MCF 10A (cell line): ENCODE data around the gene MDP1. TPM values are rescaled to one million over a fixed set of nuclear protein-coding genes. Genes with fewer than 3 reads are reported as not detected.

Experiments used
- BruUV-seq: library from RNA; stranded (reverse); fragments of 400-500 nt; replicated peaks from 2 replicates; lab custom pipeline; 2021; lab: Mats Ljungman, UMichigan
- CTCF ChIA-PET: fragments of 300-600 bp; sonication (Branson Sonifier 250); formaldehyde crosslinking; extraction: SDS; loops from one replicate; lab custom pipeline; 2021; ENCODE audit warnings: antibody characterized with exemption, inconsistent platforms; lab: Yijun Ruan, JAX
- POLR2A ChIA-PET: fragments of 300-600, 350-650 bp; sonication (Branson Sonifier 250); formaldehyde crosslinking; extraction: SDS; loops from one replicate; lab custom pipeline; 2020; ENCODE audit warnings: antibody characterized with exemption, inconsistent platforms; lab: Yijun Ruan, JAX
- DNase-seq: peaks from one replicate; pipeline ENCODE4 v3.0.0-alpha.2; 2018; ENCODE audit not compliant: unreplicated experiment
- H3K27ac Mint-ChIP-seq: one replicate; pipeline ENCODE4 v1.8.0; 2022; ENCODE audit warnings: mild to moderate bottlenecking, low read depth, mixed read lengths; ENCODE audit not compliant: unreplicated experiment
- H3K27me3 Mint-ChIP-seq: one replicate; pipeline ENCODE4 v1.8.0; 2022; ENCODE audit warnings: mixed read lengths; ENCODE audit not compliant: insufficient read depth, unreplicated experiment
- H3K36me3 Mint-ChIP-seq: one replicate; pipeline ENCODE4 v1.8.0; 2022; ENCODE audit warnings: mild to moderate bottlenecking, moderate library complexity, mixed read lengths; ENCODE audit not compliant: insufficient read depth, unreplicated experiment
- H3K4me1 Mint-ChIP-seq: one replicate; pipeline ENCODE4 v1.8.0; 2022; ENCODE audit warnings: mixed read lengths; ENCODE audit not compliant: insufficient read depth, unreplicated experiment
- H3K4me3 Mint-ChIP-seq: one replicate; pipeline ENCODE4 v1.8.0; 2022; ENCODE audit warnings: mild to moderate bottlenecking, moderate library complexity, mixed read lengths; ENCODE audit not compliant: unreplicated experiment
- H3K9me3 Mint-ChIP-seq: one replicate; pipeline ENCODE4 v1.8.0; 2022; ENCODE audit warnings: mixed read lengths; ENCODE audit not compliant: unreplicated experiment
- CTCF ChIP-seq: fragments of 200-600 bp; IDR thresholded peaks from one replicate; pipeline ENCODE4 v1.8.0; 2022; ENCODE audit warnings: antibody characterized with exemption, mild to moderate bottlenecking; ENCODE audit not compliant: unreplicated experiment
- intact Hi-C: fragments of 100-400 bp; cut with micrococcal nuclease; formaldehyde crosslinking; loops from 2 replicates; pipeline ENCODE4 v1.14.1; 2022
- total RNA-seq: library from RNA; stranded (reverse); gene quantifications from 2 replicates; pipeline ENCODE4 v1.2.3, GENCODE V29; 2022

MDP1 gene
- total RNA-seq, 1 experiment from 2014 or later = 20.2 TPM

DNA sequence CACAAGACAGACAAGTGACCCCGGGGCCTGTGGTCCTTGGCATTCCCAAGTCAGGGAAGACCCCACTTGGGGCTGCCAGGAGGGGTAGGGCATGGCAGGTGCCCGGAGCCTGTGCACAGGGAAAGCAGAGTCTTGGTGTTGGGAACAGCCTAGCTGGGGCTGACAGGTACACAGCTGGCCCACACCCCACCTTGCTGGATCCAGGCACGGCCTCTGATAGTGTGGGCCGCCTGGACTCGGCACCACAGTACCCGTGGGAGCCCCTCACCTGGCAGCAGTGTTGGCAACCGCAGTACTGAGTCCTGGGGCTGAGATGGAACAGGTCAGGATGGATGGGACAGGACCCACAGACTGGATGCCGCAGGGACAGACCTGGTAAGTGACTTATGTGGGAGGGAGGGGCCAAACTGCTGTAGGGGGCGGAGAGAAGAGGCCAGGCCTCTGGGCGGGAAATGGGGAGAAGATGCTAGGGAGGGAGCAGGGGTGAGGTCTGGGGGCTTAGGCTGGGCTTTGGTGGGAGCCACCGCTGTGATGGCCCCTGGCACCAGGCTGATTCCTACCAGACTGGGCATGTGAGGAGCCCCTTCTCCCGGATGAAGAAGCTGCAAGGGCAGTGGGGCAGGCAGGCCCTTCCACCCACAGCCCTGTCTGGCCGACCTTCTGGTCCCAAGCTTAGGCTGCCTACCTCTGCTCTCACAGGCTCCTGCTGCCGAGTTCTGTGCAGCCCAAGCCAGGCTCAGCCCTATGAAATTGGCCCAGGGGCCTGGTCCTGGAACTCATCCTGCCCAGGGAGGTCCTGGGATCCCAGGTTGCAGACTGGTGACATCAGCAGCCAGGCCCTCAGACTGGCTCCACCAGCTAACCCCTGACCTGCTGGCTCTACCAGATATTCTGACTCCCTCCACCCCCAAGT is 47.2 kb upstream of the MDP1 start, which contains the start of gene TGM1:
TSS of gene TGM1 (minus strand) at position 357 of the 913 bp plus-strand sequence. CDS start 825 bp downstream, outside the sequence.
- intact Hi-C loops = no loop called here
- no peak for DNase-seq
- CTCF ChIA-PET = interaction anchor here (0.6 to 32.3 kb wide), 8 partner anchors 7 to 174 kb away, joined by 3 to 457 read pairs (median 4); partner anchors contain the start of genes DHRS1, LTB4R2, NOP9 and TINF2
- POLR2A ChIA-PET = interaction anchor here (0.7 to 7.2 kb wide), 12 partner anchors 8 to 68 kb away, joined by 3 to 62 read pairs (median 10); partner anchors contain the start of genes DHRS1, NOP9, RABGGTA and TINF2
- BruUV-seq = no TSS peak
- H3K9me3 Mint-ChIP-seq = no peaks in the 10 kb centered on the region
- H3K4me1 Mint-ChIP-seq = peaks cover 59% of the 10 kb centered on the region
- TF ChIP-seq CTCF = no peak
- H3K27ac Mint-ChIP-seq = peak within 1 kb of the TSS; percentile 83
- H3K4me3 Mint-ChIP-seq = peak within 1 kb of the TSS; percentile 28
- H3K36me3 Mint-ChIP-seq = peaks cover 25% of the 10 kb centered on the region
- H3K27me3 Mint-ChIP-seq = no peaks in the 10 kb centered on the region

GRCh38 chr14:24261969-24262327 is 46.1 kb upstream of the MDP1 start:
- no peak for TF ChIP-seq CTCF
- no peak overlapping the region for H3K4me3 Mint-ChIP-seq
- ChIA-PET CTCF (interaction anchor here (0.6 to 32.3 kb wide), 6 partner anchors 9 to 48 kb away, joined by 3 to 457 read pairs (median 6); partner anchors contain the start of genes DHRS1, GMPR2, LTB4R2 and NOP9), POLR2A (interaction anchor here (1.2 to 7.2 kb wide), 4 partner anchors 8 to 36 kb away, joined by 4 to 62 read pairs (median 14); partner anchors contain the start of genes DHRS1, NOP9 and RABGGTA)
- no peaks in the 10 kb centered on the region for H3K27me3 Mint-ChIP-seq
- no peaks in the 10 kb centered on the region for H3K9me3 Mint-ChIP-seq
- H3K4me1 Mint-ChIP-seq = peaks cover 58% of the 10 kb centered on the region
- BruUV-seq = no TSS peak
- intact Hi-C loops = no loop called here
- no peak overlapping the region for H3K27ac Mint-ChIP-seq
- no peak for DNase-seq
- peaks cover 24% of the 10 kb centered on the region for H3K36me3 Mint-ChIP-seq

GRCh38 chr14:24261256-24261968 is 45.5 kb upstream of the MDP1 start:
- BruUV-seq = no TSS peak
- H3K36me3 Mint-ChIP-seq = peaks cover 23% of the 10 kb centered on the region
- H3K27me3 Mint-ChIP-seq = no peaks in the 10 kb centered on the region
- no peak for DNase-seq
- no peaks in the 10 kb centered on the region for H3K9me3 Mint-ChIP-seq
- intact Hi-C loops = no loop called here
- no peak overlapping the region for H3K4me3 Mint-ChIP-seq
- ChIA-PET POLR2A (interaction anchor here (0.9 to 7.2 kb wide), 4 partner anchors 10 to 37 kb away, joined by 5 to 62 read pairs (median 14); partner anchors contain the start of genes DHRS1, NOP9, RABGGTA and TINF2), CTCF (interaction anchor here (0.6 to 32.3 kb wide), 6 partner anchors 9 to 48 kb away, joined by 3 to 457 read pairs (median 6); partner anchors contain the start of genes DHRS1, GMPR2, LTB4R2 and NOP9)
- TF ChIP-seq CTCF = no peak
- H3K27ac Mint-ChIP-seq = peak overlapping the region; percentile 79
- peaks cover 55% of the 10 kb centered on the region for H3K4me1 Mint-ChIP-seq
